B cell (primary cell): Measurements from ENCODE around the gene COL19A1.

Source experiments
- EZH2 ChIP-seq: IDR thresholded peaks from 2 replicates; pipeline ENCODE4 v1.6.1; 2012; ENCODE audit warnings: borderline replicate concordance, low read depth, mild to moderate bottlenecking, moderate library complexity, low read length; ENCODE audit not compliant: insufficient read depth, poor library complexity, severe bottlenecking
- TF ChIP-seq, protein P1 (sequence below): fragments of 200-600 bp; IDR thresholded peaks from one replicate; pipeline ENCODE4 v1.8.0; 2022; ENCODE audit warnings: antibody characterized with exemption, mild to moderate bottlenecking

DNA sequence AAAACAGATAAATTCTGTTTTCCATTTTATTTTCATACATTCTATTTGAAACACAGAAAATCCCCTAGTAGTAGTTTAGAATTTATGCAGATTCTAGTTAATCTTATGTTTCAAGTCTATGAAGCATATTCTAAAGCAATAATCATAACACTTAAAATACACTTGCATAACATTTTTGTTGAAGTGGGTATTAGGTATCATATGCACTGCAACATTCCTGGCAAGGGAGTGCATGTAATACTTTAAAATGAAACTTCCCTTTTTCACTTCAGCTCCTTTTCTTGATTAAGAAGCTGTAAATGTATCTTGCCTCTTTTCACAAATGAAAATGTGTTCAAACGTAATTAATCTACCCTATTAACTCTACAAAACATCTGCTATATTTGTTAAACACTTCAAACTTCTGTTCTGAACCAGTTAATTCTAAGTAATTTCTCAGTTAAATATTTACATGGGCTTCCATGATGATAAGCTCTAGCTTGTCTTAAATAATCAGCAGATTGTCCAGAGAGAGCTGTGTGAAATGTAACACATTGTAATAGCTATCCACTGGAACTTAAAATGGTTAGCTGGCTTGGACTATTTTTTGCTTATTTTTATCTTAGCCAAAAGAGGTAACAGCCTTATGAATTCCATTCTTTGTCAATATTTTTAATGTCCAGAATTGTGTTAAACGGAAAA, 192.8 kb downstream of the COL19A1 start:
- TF ChIP-seq, protein P1, sequence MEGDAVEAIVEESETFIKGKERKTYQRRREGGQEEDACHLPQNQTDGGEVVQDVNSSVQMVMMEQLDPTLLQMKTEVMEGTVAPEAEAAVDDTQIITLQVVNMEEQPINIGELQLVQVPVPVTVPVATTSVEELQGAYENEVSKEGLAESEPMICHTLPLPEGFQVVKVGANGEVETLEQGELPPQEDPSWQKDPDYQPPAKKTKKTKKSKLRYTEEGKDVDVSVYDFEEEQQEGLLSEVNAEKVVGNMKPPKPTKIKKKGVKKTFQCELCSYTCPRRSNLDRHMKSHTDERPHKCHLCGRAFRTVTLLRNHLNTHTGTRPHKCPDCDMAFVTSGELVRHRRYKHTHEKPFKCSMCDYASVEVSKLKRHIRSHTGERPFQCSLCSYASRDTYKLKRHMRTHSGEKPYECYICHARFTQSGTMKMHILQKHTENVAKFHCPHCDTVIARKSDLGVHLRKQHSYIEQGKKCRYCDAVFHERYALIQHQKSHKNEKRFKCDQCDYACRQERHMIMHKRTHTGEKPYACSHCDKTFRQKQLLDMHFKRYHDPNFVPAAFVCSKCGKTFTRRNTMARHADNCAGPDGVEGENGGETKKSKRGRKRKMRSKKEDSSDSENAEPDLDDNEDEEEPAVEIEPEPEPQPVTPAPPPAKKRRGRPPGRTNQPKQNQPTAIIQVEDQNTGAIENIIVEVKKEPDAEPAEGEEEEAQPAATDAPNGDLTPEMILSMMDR, result no peak
- TF ChIP-seq EZH2, result no peak
